Upper lobe of left lung (tissue), 4 donors: ENCODE data around the gene MNAT1.

ENCODE experiments used
- CTCF ChIP-seq, 6 experiments: fragments of 450-650 bp in 4 of 6; fragments of 200-600 bp in 2 of 6; sonication (generic) in 2 of 6; IDR thresholded peaks; one replicate each; pipeline ENCODE4 v1.5.1; 2016 to 2019; ENCODE audit warnings: antibody characterized with exemption in 6 of 6
- EP300 ChIP-seq, 4 donors: sonication (generic); formaldehyde crosslinking; IDR thresholded peaks; one replicate each; pipeline ENCODE4 v1.5.1; 2017; ENCODE audit warnings: antibody characterized with exemption in 4 of 4, control low read depth in 2 of 4

GRCh38 chr14:60819575-60819974 is 85.0 kb downstream of the MNAT1 start:
- no peak for TF ChIP-seq CTCF (IDR thresholded peaks at IDR 0.05)
- TF ChIP-seq EP300 (IDR thresholded peaks at IDR 0.05): no peak
